ENCODE results near the gene YTHDF2. TPM values are rescaled to one million over a fixed set of nuclear protein-coding genes. Genes with fewer than 3 reads are reported as not detected.
A peak's percentile ranks its signal among the peaks of the same experiment; 100 is the strongest.

Gene YTHDF2
- total and polyA plus RNA-seq, 2 of the 13 experiments (the other 11 are each of a cell fraction or from before 2014, with no cell fraction given): 48.4 to 59.6 TPM

DNA sequence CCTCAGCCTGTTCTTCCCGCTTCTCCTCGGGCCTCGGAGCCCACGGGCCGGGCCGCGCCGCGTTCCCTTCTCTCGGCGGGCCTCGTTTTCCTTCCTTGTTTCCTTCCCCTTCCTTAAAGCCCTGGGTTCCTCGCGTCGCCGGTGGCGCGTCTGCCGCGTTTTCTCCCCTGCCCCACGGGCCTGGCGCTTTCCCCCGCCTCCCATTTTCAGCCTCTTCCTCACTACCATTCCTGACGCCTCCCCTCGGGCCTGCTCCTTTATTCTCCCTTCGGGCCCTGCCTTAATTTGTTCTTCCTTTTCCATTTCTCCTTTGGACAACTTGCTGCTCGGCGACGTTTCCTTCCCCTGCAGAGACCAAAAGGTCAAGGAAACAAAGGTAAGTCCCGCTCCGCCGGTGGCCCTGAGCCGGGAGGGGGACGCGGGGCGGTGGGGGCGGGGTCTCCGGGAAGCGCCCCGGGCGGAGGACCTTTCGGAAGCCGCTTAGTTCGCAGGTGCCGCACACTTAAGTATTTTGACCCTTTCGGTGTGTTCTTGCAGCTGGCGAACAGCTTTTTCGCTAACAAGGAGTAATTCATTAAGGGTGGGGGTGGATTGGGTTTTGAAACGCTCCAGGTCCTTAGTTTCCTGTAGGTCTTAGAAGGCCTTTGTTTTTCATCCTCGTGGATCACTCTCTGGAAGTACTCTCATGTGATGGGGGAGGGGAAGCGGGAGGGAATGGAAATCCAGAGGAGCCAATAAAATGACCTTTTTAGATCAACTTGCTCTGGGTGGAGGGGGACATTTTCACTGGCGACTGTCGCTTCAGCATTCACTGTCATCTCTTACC, 780 bp downstream of the YTHDF2 start (continued):
- TF ChIP-seq, protein P1, sequence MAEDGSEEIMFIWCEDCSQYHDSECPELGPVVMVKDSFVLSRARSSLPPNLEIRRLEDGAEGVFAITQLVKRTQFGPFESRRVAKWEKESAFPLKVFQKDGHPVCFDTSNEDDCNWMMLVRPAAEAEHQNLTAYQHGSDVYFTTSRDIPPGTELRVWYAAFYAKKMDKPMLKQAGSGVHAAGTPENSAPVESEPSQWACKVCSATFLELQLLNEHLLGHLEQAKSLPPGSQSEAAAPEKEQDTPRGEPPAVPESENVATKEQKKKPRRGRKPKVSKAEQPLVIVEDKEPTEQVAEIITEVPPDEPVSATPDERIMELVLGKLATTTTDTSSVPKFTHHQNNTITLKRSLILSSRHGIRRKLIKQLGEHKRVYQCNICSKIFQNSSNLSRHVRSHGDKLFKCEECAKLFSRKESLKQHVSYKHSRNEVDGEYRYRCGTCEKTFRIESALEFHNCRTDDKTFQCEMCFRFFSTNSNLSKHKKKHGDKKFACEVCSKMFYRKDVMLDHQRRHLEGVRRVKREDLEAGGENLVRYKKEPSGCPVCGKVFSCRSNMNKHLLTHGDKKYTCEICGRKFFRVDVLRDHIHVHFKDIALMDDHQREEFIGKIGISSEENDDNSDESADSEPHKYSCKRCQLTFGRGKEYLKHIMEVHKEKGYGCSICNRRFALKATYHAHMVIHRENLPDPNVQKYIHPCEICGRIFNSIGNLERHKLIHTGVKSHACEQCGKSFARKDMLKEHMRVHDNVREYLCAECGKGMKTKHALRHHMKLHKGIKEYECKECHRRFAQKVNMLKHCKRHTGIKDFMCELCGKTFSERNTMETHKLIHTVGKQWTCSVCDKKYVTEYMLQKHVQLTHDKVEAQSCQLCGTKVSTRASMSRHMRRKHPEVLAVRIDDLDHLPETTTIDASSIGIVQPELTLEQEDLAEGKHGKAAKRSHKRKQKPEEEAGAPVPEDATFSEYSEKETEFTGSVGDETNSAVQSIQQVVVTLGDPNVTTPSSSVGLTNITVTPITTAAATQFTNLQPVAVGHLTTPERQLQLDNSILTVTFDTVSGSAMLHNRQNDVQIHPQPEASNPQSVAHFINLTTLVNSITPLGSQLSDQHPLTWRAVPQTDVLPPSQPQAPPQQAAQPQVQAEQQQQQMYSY (CRISPR knock-in tag; IDR thresholded peaks at IDR 0.05): 0 out of 2 replicates have a peak, but pooled peaks have one; percentile 3
- peak; percentile 47; the same call in 1 of the 2 replicates for TF ChIP-seq NR2F6 (IDR thresholded peaks at IDR 0.05)
- TF ChIP-seq NR2F6 (CRISPR knock-in tag; IDR thresholded peaks at IDR 0.05): no peak
- TF ChIP-seq ZFP62 (CRISPR knock-in tag; IDR thresholded peaks at IDR 0.05): no peak
- no peak; the same call in 1 of the 2 replicates for TF ChIP-seq NR2C2 (CRISPR knock-in tag; IDR thresholded peaks at IDR 0.05; ENCODE audit: borderline replicate concordance)
- TF ChIP-seq, protein P2, sequence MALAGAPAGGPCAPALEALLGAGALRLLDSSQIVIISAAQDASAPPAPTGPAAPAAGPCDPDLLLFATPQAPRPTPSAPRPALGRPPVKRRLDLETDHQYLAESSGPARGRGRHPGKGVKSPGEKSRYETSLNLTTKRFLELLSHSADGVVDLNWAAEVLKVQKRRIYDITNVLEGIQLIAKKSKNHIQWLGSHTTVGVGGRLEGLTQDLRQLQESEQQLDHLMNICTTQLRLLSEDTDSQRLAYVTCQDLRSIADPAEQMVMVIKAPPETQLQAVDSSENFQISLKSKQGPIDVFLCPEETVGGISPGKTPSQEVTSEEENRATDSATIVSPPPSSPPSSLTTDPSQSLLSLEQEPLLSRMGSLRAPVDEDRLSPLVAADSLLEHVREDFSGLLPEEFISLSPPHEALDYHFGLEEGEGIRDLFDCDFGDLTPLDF (CRISPR knock-in tag; IDR thresholded peaks at IDR 0.05): no peak; the same call in 1 of the 2 replicates
- TF ChIP-seq ZFP82 (CRISPR knock-in tag; IDR thresholded peaks at IDR 0.05; ENCODE audit: borderline replicate concordance): no peak
- no peak for TF ChIP-seq SOX6 (IDR thresholded peaks at IDR 0.05)
- no peak for TF ChIP-seq SOX6 (CRISPR knock-in tag; IDR thresholded peaks at IDR 0.05)
- no peak for TF ChIP-seq ZNF253 (CRISPR knock-in tag; IDR thresholded peaks at IDR 0.05; ENCODE audit: borderline replicate concordance)
- 0 out of 2 replicates have a peak, but pooled peaks have one; percentile 4 for TF ChIP-seq ISX (CRISPR knock-in tag; conservative IDR thresholded peaks at IDR 0.05)
- no peak; the same call in 1 of the 2 replicates for TF ChIP-seq PAWR (CRISPR knock-in tag; IDR thresholded peaks at IDR 0.05; ENCODE audit: borderline replicate concordance)
- TF ChIP-seq AGO2 (optimal IDR thresholded peaks at IDR 0.05; ENCODE audit: low read depth, low read length): peak; percentile 90
- TF ChIP-seq ZNF619 (CRISPR knock-in tag; IDR thresholded peaks at IDR 0.05): no peak
- TF ChIP-seq, protein P3, sequence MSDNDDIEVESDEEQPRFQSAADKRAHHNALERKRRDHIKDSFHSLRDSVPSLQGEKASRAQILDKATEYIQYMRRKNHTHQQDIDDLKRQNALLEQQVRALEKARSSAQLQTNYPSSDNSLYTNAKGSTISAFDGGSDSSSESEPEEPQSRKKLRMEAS (IDR thresholded peaks at IDR 0.05): peak; percentile 21; the same call in 1 of the 2 replicates
- TF ChIP-seq, protein P4, sequence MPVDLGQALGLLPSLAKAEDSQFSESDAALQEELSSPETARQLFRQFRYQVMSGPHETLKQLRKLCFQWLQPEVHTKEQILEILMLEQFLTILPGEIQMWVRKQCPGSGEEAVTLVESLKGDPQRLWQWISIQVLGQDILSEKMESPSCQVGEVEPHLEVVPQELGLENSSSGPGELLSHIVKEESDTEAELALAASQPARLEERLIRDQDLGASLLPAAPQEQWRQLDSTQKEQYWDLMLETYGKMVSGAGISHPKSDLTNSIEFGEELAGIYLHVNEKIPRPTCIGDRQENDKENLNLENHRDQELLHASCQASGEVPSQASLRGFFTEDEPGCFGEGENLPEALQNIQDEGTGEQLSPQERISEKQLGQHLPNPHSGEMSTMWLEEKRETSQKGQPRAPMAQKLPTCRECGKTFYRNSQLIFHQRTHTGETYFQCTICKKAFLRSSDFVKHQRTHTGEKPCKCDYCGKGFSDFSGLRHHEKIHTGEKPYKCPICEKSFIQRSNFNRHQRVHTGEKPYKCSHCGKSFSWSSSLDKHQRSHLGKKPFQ (CRISPR knock-in tag; IDR thresholded peaks at IDR 0.05; ENCODE audit: insufficient replicate concordance): no peak
- TF ChIP-seq, protein P5, sequence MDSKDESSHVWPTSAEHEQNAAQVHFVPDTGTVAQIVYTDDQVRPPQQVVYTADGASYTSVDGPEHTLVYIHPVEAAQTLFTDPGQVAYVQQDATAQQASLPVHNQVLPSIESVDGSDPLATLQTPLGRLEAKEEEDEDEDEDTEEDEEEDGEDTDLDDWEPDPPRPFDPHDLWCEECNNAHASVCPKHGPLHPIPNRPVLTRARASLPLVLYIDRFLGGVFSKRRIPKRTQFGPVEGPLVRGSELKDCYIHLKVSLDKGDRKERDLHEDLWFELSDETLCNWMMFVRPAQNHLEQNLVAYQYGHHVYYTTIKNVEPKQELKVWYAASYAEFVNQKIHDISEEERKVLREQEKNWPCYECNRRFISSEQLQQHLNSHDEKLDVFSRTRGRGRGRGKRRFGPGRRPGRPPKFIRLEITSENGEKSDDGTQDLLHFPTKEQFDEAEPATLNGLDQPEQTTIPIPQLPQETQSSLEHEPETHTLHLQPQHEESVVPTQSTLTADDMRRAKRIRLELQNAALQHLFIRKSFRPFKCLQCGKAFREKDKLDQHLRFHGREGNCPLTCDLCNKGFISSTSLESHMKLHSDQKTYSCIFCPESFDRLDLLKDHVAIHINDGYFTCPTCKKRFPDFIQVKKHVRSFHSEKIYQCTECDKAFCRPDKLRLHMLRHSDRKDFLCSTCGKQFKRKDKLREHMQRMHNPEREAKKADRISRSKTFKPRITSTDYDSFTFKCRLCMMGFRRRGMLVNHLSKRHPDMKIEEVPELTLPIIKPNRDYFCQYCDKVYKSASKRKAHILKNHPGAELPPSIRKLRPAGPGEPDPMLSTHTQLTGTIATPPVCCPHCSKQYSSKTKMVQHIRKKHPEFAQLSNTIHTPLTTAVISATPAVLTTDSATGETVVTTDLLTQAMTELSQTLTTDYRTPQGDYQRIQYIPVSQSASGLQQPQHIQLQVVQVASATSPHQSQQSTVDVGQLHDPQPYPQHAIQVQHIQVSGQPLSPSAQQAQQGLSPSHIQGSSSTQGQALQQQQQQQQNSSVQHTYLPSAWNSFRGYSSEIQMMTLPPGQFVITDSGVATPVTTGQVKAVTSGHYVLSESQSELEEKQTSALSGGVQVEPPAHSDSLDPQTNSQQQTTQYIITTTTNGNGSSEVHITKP (CRISPR knock-in tag; IDR thresholded peaks at IDR 0.05; ENCODE audit: low read depth): no peak

Data from HepG2 (cell line).